Spinal cord (tissue), 10 donors: ENCODE data around the gene PPP6R3. TPM values are rescaled to one million over a fixed set of nuclear protein-coding genes. Genes with fewer than 3 reads are reported as not detected.
"Not testable (repeated sequence)": the region's sequence is repeated elsewhere in the genome, so short reads cannot be mapped to it uniquely, and the experiment has no call there.

Experiments
- DNase-seq, 6 donors: peaks; one replicate each; pipeline versions ENCODE4 v3.0.0 to v3.0.0-alpha.2; 2013 to 2015; ENCODE audit warnings: low spot score in 6 of 6, low read depth in 4 of 6
- H3K27ac ChIP-seq: one replicate; pipeline ENCODE4 v1.5.1; 2013; ENCODE audit warnings: low read depth, low read length, control low read depth
- H3K27me3 ChIP-seq: one replicate; pipeline ENCODE4 v1.6.1; 2013; ENCODE audit warnings: low read length; ENCODE audit not compliant: control insufficient read depth, insufficient read depth
- H3K36me3 ChIP-seq: one replicate; pipeline ENCODE4 v1.6.1; 2013; ENCODE audit warnings: low read length; ENCODE audit not compliant: control insufficient read depth, insufficient read depth
- H3K4me1 ChIP-seq: one replicate; pipeline ENCODE4 v1.6.1; 2013; ENCODE audit warnings: low read length; ENCODE audit not compliant: control insufficient read depth, insufficient read depth
- H3K4me3 ChIP-seq: one replicate; pipeline ENCODE4 v1.5.1; 2013; ENCODE audit warnings: low read depth, low read length, control low read depth
- H3K9me3 ChIP-seq: one replicate; pipeline ENCODE4 v1.6.1; 2013; ENCODE audit warnings: low read length; ENCODE audit not compliant: control insufficient read depth, insufficient read depth
- WGBS: methylation state at CpG from one replicate; pipeline ENCODE4 v1.1.5; 2013; ENCODE audit warnings: missing lambda C conversion rate; ENCODE audit not compliant: insufficient coverage; 5-methylcytosine and 5-hydroxymethylcytosine counted together
- polyA plus RNA-seq, 2 donors: library from polyadenylated mRNA; unstranded; fragments of 120-200 nt; gene quantifications; one replicate each; pipeline ENCODE4 v1.2.1, GENCODE V29; 2013; ENCODE audit not compliant: insufficient read length in 2 of 2
- total RNA-seq, 2 donors: library from RNA; depleted of rRNA in 1 of 2; stranded (reverse); fragments of 120-200 nt in 1 of 2; fragments of >200 nt in 1 of 2; gene quantifications; one replicate each; pipeline versions ENCODE4 v1.2.3 to v1.2.4, GENCODE V29; 2013 to 2014
- donor health status: healthy.

PPP6R3 gene
- total and polyA plus RNA-seq, 4 donors: 62.4 to 154 (median 94.0) TPM

DNA sequence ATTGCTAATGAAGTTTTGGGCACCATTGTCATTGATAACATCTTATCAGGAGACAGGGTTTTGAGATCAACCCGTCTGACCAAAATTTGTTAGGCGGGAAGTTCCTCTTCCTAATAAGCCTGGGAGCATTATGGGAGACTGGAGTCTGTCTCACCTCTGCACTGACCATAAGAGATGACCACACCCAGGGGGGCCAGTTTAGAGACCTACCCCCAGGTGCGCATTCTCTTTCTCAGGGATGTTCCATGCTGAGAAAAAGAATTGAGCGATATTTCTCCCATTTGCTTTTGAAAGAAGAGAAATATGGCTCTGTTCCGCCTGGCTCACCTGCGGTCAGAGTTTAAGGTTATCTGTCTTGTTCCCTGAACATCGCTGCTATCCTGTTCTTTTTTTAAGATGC is 80.0 kb downstream of the PPP6R3 start:
- H3K36me3 ChIP-seq: peaks cover 29% of the 10 kb centered on the region

GRCh38 chr11:68541116-68541515 is 80.6 kb downstream of the PPP6R3 start:
- no peak for DNase-seq
- 100% methylated on average over 1 of the region's 2 CpGs for WGBS
- Histone ChIP-seq H3K27me3 (no peaks in the 10 kb centered on the region), H3K4me3 (no peak overlapping the region), H3K9me3 (no peaks in the 10 kb centered on the region), H3K36me3 (peaks cover 29% of the 10 kb centered on the region), H3K4me1 (peaks cover 5% of the 10 kb centered on the region), H3K27ac (no peak overlapping the region)

More for the DNA sequence above, 80.0 kb downstream of the PPP6R3 start:
- H3K27ac ChIP-seq, DNase-seq, H3K4me1 ChIP-seq, H3K4me3 ChIP-seq, H3K27me3 ChIP-seq, H3K9me3 ChIP-seq: not testable (repeated sequence)
- 100% methylated on average over 4 of the region's 7 CpGs for WGBS

- DNase-seq: no peak
- H3K4me3 ChIP-seq: no peak overlapping the region
- no peaks in the 10 kb centered on the region for H3K9me3 ChIP-seq
- H3K27me3 ChIP-seq: no peaks in the 10 kb centered on the region
- no peak overlapping the region for H3K27ac ChIP-seq
- 83% methylated on average over 7 of the region's 8 CpGs for WGBS
- peaks cover 29% of the 10 kb centered on the region for H3K36me3 ChIP-seq
- peaks cover 5% of the 10 kb centered on the region for H3K4me1 ChIP-seq
These were observed 81.4 kb downstream of the PPP6R3 start for GRCh38 chr11:68541991-68542390.

GRCh38 chr11:68542617-68543016 is 82.1 kb downstream of the PPP6R3 start:
- Histone ChIP-seq H3K27me3 (no peaks in the 10 kb centered on the region), H3K4me3 (no peak overlapping the region), H3K4me1 (peaks cover 5% of the 10 kb centered on the region), H3K9me3 (no peaks in the 10 kb centered on the region), H3K36me3 (peaks cover 29% of the 10 kb centered on the region), H3K27ac (no peak overlapping the region)
- 40% methylated on average over 1 of the region's 5 CpGs for WGBS
- DNase-seq: peak in 1 of 6 donors; percentile 21

DNA sequence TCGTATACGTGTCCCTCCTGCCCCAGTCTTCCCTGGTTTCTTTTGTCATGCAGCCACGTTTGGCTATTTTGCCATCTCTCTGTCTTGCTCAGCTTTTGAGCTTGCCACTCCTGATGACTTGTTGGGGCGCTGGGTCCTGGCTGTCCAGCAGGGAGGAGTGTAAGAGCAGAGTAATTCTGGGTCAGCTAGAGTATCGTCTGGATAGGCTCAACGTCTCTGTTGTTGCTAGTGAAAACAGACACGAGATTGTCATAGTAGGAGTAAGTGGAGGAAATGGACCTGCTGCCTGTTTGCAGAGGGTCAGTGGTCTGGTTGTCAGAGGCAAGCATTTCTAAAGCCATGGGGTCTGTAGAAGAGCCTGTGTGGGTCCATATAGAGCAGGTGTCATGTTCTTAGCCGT is 83.0 kb downstream of the PPP6R3 start:
- WGBS: 86% methylated on average over 8 of the region's 8 CpGs
- peaks cover 5% of the 10 kb centered on the region for H3K4me1 ChIP-seq
- H3K4me3 ChIP-seq: no peak overlapping the region
- no peak for DNase-seq
- H3K27ac ChIP-seq: no peak overlapping the region
- peaks cover 35% of the 10 kb centered on the region for H3K36me3 ChIP-seq
- H3K9me3 ChIP-seq: no peaks in the 10 kb centered on the region
- no peaks in the 10 kb centered on the region for H3K27me3 ChIP-seq

- H3K27ac ChIP-seq: no peak overlapping the region
- no peaks in the 10 kb centered on the region for H3K27me3 ChIP-seq
- H3K4me3 ChIP-seq: no peak overlapping the region
- peaks cover 33% of the 10 kb centered on the region for H3K36me3 ChIP-seq
- DNase-seq: no peak
- peaks cover 5% of the 10 kb centered on the region for H3K4me1 ChIP-seq
- no peaks in the 10 kb centered on the region for H3K9me3 ChIP-seq
These were observed 84.8 kb downstream of the PPP6R3 start for GRCh38 chr11:68545347-68545746.

- no peak for DNase-seq
- no peak overlapping the region for H3K27ac ChIP-seq
- H3K36me3 ChIP-seq: peaks cover 33% of the 10 kb centered on the region
- peaks cover 5% of the 10 kb centered on the region for H3K4me1 ChIP-seq
- H3K27me3 ChIP-seq: no peaks in the 10 kb centered on the region
- no peaks in the 10 kb centered on the region for H3K9me3 ChIP-seq
- H3K4me3 ChIP-seq: no peak overlapping the region
- WGBS: 100% methylated on average over 1 of the region's 1 CpG
These were observed 85.2 kb downstream of the PPP6R3 start for GRCh38 chr11:68545796-68546195.

- peaks cover 5% of the 10 kb centered on the region for H3K4me1 ChIP-seq
- no peaks in the 10 kb centered on the region for H3K9me3 ChIP-seq
- H3K36me3 ChIP-seq: peaks cover 31% of the 10 kb centered on the region
- 91% methylated on average over 4 of the region's 4 CpGs for WGBS
- H3K27me3 ChIP-seq: no peaks in the 10 kb centered on the region
- no peak overlapping the region for H3K4me3 ChIP-seq
- no peak for DNase-seq
- no peak overlapping the region for H3K27ac ChIP-seq
These were observed 86.0 kb downstream of the PPP6R3 start for GRCh38 chr11:68546555-68546954.

DNA sequence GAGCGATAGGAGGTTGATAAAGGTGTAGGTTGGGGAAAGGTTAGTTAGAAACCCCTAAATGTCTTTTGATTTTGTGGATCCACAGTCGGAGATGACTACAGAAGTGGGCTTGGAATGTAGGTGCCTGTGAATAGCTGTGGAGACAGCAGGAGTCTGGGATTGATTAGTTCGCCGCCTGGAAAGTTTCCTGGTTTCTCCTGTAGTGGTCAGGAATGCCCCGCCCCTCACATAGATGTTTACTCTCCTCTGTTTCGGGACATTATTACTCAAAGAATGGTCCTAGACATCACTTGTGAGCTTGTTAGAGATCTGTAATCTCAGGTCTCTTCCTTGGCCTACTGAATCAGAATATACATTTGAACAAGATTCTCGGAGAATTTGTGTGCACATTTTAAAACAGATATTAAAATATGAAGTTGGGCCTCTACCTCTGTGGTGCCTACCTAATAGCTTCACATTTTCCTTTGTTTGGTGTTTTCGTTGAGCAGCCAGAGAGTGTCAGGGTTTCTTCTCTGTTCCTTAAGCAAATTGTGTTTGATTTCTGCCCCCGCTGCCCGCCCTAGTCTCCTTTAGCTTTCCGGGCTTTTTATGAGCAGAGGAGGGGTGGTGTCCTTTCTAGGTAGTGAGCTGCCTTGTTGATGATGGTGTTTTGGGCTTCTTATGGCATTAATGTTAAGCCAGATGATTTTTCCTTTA is 89.4 kb downstream of the PPP6R3 start:
- H3K27me3 ChIP-seq: no peaks in the 10 kb centered on the region
- H3K9me3 ChIP-seq: no peaks in the 10 kb centered on the region
- H3K27ac ChIP-seq: no peak overlapping the region
- H3K4me3 ChIP-seq: no peak overlapping the region
- peaks cover 16% of the 10 kb centered on the region for H3K36me3 ChIP-seq
- no peak for DNase-seq
- 94% methylated on average over 6 of the region's 11 CpGs for WGBS
- H3K4me1 ChIP-seq: no peaks in the 10 kb centered on the region

GRCh38 chr11:68550485-68550817 is 89.9 kb downstream of the PPP6R3 start:
- H3K27me3 ChIP-seq: no peaks in the 10 kb centered on the region
- H3K27ac ChIP-seq: no peak overlapping the region
- no CpG with 5 or more reads among the region's 4 CpGs for WGBS
- no peaks in the 10 kb centered on the region for H3K4me1 ChIP-seq
- no peak overlapping the region for H3K4me3 ChIP-seq
- peaks cover 16% of the 10 kb centered on the region for H3K36me3 ChIP-seq
- no peak for DNase-seq
- H3K9me3 ChIP-seq: no peaks in the 10 kb centered on the region
